Measurements from ENCODE around the gene CYP11A1. TPM values are rescaled to one million over a fixed set of nuclear protein-coding genes. Genes with fewer than 3 reads are reported as not detected.
A peak's percentile ranks its signal among the peaks of the same experiment; 100 is the strongest.

Gene CYP11A1
- total RNA-seq, 2 donors from 2014 or later: 0.21 to 0.26 TPM

- Mint-ChIP-seq H3K4me3 (no peak overlapping the region), H3K9me3 (no peaks in the 10 kb centered on the region), H3K36me3 (ENCODE audit: insufficient read depth in 2 of 2) (no peaks in the 10 kb centered on the region), H3K27ac (no peak overlapping the region), H3K27me3 (ENCODE audit: low read depth) (no peaks in the 10 kb centered on the region), H3K4me1 (ENCODE audit: low read depth) (peaks cover 90% of the 10 kb centered on the region)
- ATAC-seq (replicated peaks in 1 of 2): no peak
- DNase-seq: no peak
These were observed 14.0 kb upstream of the CYP11A1 start for GRCh38 chr15:74381481-74381880.

- no peaks in the 10 kb centered on the region for H3K9me3 Mint-ChIP-seq
These were observed 13.7 kb upstream of the CYP11A1 start for GRCh38 chr15:74381190-74381453.

GRCh38 chr15:74380361-74381189, 13.1 kb upstream of the CYP11A1 start:
- no peak for DNase-seq
- no peak for ATAC-seq (replicated peaks in 1 of 2)
- peaks cover 86% of the 10 kb centered on the region for H3K4me1 Mint-ChIP-seq (ENCODE audit: low read depth)
- peak overlapping the region; percentile 56 for H3K27ac Mint-ChIP-seq
- no peaks in the 10 kb centered on the region for H3K9me3 Mint-ChIP-seq
- no peaks in the 10 kb centered on the region for H3K36me3 Mint-ChIP-seq (ENCODE audit: insufficient read depth in 2 of 2)
- no peak overlapping the region for H3K4me3 Mint-ChIP-seq
- H3K27me3 Mint-ChIP-seq (ENCODE audit: low read depth): no peaks in the 10 kb centered on the region

More at GRCh38 chr15:74381190-74381453, 13.7 kb upstream of the CYP11A1 start:
- no peak for DNase-seq
- Mint-ChIP-seq H3K4me1 (ENCODE audit: low read depth) (peaks cover 90% of the 10 kb centered on the region), H3K27ac (no peak overlapping the region), H3K27me3 (ENCODE audit: low read depth) (no peaks in the 10 kb centered on the region), H3K4me3 (no peak overlapping the region), H3K36me3 (ENCODE audit: insufficient read depth in 2 of 2) (no peaks in the 10 kb centered on the region)
- no peak for ATAC-seq (replicated peaks in 1 of 2)

- Mint-ChIP-seq H3K4me3 (peak overlapping the region; percentile 18 to 53), H3K36me3 (ENCODE audit: insufficient read depth in 2 of 2) (no peaks in the 10 kb centered on the region), H3K4me1 (ENCODE audit: low read depth) (peaks cover 84% of the 10 kb centered on the region), H3K27ac (peak overlapping the region; percentile 19), H3K27me3 (ENCODE audit: low read depth) (no peaks in the 10 kb centered on the region), H3K9me3 (no peaks in the 10 kb centered on the region)
- ATAC-seq (replicated peaks in 1 of 2) (peak in 1 of 2 donors; percentile 8), DNase-seq (peak; percentile 53 to 57)
These were observed 11.4 kb upstream of the CYP11A1 start for GRCh38 chr15:74378848-74379247.

- H3K27ac Mint-ChIP-seq: no peak overlapping the region
These were observed 10.7 kb upstream of the CYP11A1 start for GRCh38 chr15:74377831-74378766.

GRCh38 chr15:74376825-74377581, 9.6 kb upstream of the CYP11A1 start:
- peaks cover 71% of the 10 kb centered on the region for H3K4me1 Mint-ChIP-seq (ENCODE audit: low read depth)

More at GRCh38 chr15:74377831-74378766, 10.7 kb upstream of the CYP11A1 start:
- no peaks in the 10 kb centered on the region for H3K27me3 Mint-ChIP-seq (ENCODE audit: low read depth)
- peaks cover 82% of the 10 kb centered on the region for H3K4me1 Mint-ChIP-seq (ENCODE audit: low read depth)
- ATAC-seq (replicated peaks in 1 of 2): no peak
- DNase-seq: no peak
- H3K4me3 Mint-ChIP-seq: peak overlapping the region; percentile 18 to 53
- H3K36me3 Mint-ChIP-seq (ENCODE audit: insufficient read depth in 2 of 2): no peaks in the 10 kb centered on the region
- no peaks in the 10 kb centered on the region for H3K9me3 Mint-ChIP-seq

GRCh38 chr15:74376226-74376625, 8.8 kb upstream of the CYP11A1 start:
- no peak overlapping the region for H3K27ac Mint-ChIP-seq
- DNase-seq: no peak
- no peaks in the 10 kb centered on the region for H3K27me3 Mint-ChIP-seq (ENCODE audit: low read depth)
- no peak overlapping the region for H3K4me3 Mint-ChIP-seq
- ATAC-seq (replicated peaks in 1 of 2): no peak
- no peaks in the 10 kb centered on the region for H3K36me3 Mint-ChIP-seq (ENCODE audit: insufficient read depth in 2 of 2)
- H3K4me1 Mint-ChIP-seq (ENCODE audit: low read depth): peaks cover 63% of the 10 kb centered on the region
- no peaks in the 10 kb centered on the region for H3K9me3 Mint-ChIP-seq

More at GRCh38 chr15:74376825-74377581, 9.6 kb upstream of the CYP11A1 start:
- no peak overlapping the region for H3K4me3 Mint-ChIP-seq
- DNase-seq: no peak
- no peaks in the 10 kb centered on the region for H3K9me3 Mint-ChIP-seq
- no peaks in the 10 kb centered on the region for H3K36me3 Mint-ChIP-seq (ENCODE audit: insufficient read depth in 2 of 2)
- no peaks in the 10 kb centered on the region for H3K27me3 Mint-ChIP-seq (ENCODE audit: low read depth)
- no peak for ATAC-seq (replicated peaks in 1 of 2)
- no peak overlapping the region for H3K27ac Mint-ChIP-seq

- Mint-ChIP-seq H3K4me1 (ENCODE audit: low read depth) (peaks cover 54% of the 10 kb centered on the region), H3K9me3 (no peaks in the 10 kb centered on the region), H3K27me3 (ENCODE audit: low read depth) (peaks cover 4% of the 10 kb centered on the region), H3K36me3 (ENCODE audit: insufficient read depth in 2 of 2) (no peaks in the 10 kb centered on the region), H3K27ac (no peak overlapping the region), H3K4me3 (peak overlapping the region; percentile 79 to 90)
- ATAC-seq (replicated peaks in 1 of 2) (peak; percentile 14 to 20), DNase-seq (peak; percentile 88)
These were observed 7.9 kb upstream of the CYP11A1 start for GRCh38 chr15:74375303-74375693.

GRCh38 chr15:74374648-74375302, 7.3 kb upstream of the CYP11A1 start:
- H3K27me3 Mint-ChIP-seq (ENCODE audit: low read depth): peaks cover 7% of the 10 kb centered on the region
- ATAC-seq (replicated peaks in 1 of 2) (peak in 1 of 2 donors; percentile 16), DNase-seq (no peak)
- no peaks in the 10 kb centered on the region for H3K36me3 Mint-ChIP-seq (ENCODE audit: insufficient read depth in 2 of 2)
- H3K9me3 Mint-ChIP-seq: no peaks in the 10 kb centered on the region
- peaks cover 49% of the 10 kb centered on the region for H3K4me1 Mint-ChIP-seq (ENCODE audit: low read depth)
- peak overlapping the region; percentile 79 to 90 for H3K4me3 Mint-ChIP-seq
- no peak overlapping the region for H3K27ac Mint-ChIP-seq

- H3K4me1 Mint-ChIP-seq (ENCODE audit: low read depth): peaks cover 41% of the 10 kb centered on the region
- no peaks in the 10 kb centered on the region for H3K36me3 Mint-ChIP-seq (ENCODE audit: insufficient read depth in 2 of 2)
- no peak overlapping the region for H3K27ac Mint-ChIP-seq
- DNase-seq (peak; percentile 95 to 96), ATAC-seq (replicated peaks in 1 of 2) (peak; percentile 94 to 95)
- peaks cover 7% of the 10 kb centered on the region for H3K27me3 Mint-ChIP-seq (ENCODE audit: low read depth)
- peak overlapping the region; percentile 79 to 90 for H3K4me3 Mint-ChIP-seq
- no peaks in the 10 kb centered on the region for H3K9me3 Mint-ChIP-seq
These were observed 6.5 kb upstream of the CYP11A1 start for GRCh38 chr15:74373731-74374647.

- ATAC-seq (replicated peaks in 1 of 2) (no peak), DNase-seq (no peak)
- Mint-ChIP-seq H3K36me3 (ENCODE audit: insufficient read depth in 2 of 2) (no peaks in the 10 kb centered on the region), H3K27me3 (ENCODE audit: low read depth) (peaks cover 10% of the 10 kb centered on the region), H3K9me3 (no peaks in the 10 kb centered on the region), H3K27ac (no peak overlapping the region), H3K4me1 (ENCODE audit: low read depth) (peaks cover 34% of the 10 kb centered on the region), H3K4me3 (peak overlapping the region; percentile 79 to 90)
These were observed 5.7 kb upstream of the CYP11A1 start for GRCh38 chr15:74373056-74373650.

Measured in activated T-cell treated with anti-CD3 and anti-CD28 coated beads, Interleukin-2, amount 50 U/mL, for 72 hours (primary cell).